OCI-LY3 (cell line): ENCODE measurements around the gene CELF2.

ENCODE experiments used
- H2AFZ ChIP-seq: fragments of 200-600, 300-600 bp; shearing (Covaris generic); 2 replicates; pipeline ENCODE4 v1.6.0; 2014; ENCODE audit warnings: antibody characterized with exemption, low read depth, low read length
- H3K27ac ChIP-seq: fragments of 200-600, 300-600 bp; sonication (generic); 2 replicates; pipeline ENCODE4 v1.5.1; 2014; ENCODE audit warnings: mild to moderate bottlenecking, low read length, moderate library complexity, mixed read lengths
- H3K27me3 ChIP-seq: fragments of 200-600, 300-600 bp; sonication (generic); 2 replicates; pipeline ENCODE4 v1.6.1; 2014; ENCODE audit warnings: low read depth, low read length, mixed read lengths
- H3K36me3 ChIP-seq: fragments of 200-600, 300-600 bp; sonication (generic); replicated peaks from 2 replicates; pipeline ENCODE3; 2014; ENCODE audit warnings: low read depth, low read length, mixed read lengths
- H3K4me1 ChIP-seq: fragments of 300-600, 200-600 bp; sonication (generic); 2 replicates; pipeline ENCODE4 v1.6.1; 2014; ENCODE audit warnings: low read length, mixed read lengths
- H3K4me2 ChIP-seq: fragments of 200-600, 300-600 bp; sonication (generic); 2 replicates; pipeline ENCODE4 v1.6.1; 2014; ENCODE audit warnings: low read length, mixed read lengths
- H3K4me3 ChIP-seq: fragments of 300-600, 200-600 bp; sonication (generic); 2 replicates; pipeline ENCODE4 v1.5.1; 2014; ENCODE audit warnings: antibody characterized with exemption, mild to moderate bottlenecking, low read length, moderate library complexity
- H3K79me2 ChIP-seq: fragments of 300-600, 200-600 bp; shearing (Covaris generic); 2 replicates; pipeline ENCODE4 v1.6.1; 2014; ENCODE audit warnings: mild to moderate bottlenecking, low read length, mixed read lengths
- H3K9ac ChIP-seq: fragments of 300-600, 200-600 bp; shearing (Covaris generic); 2 replicates; pipeline ENCODE4 v1.6.0; 2014; ENCODE audit warnings: mild to moderate bottlenecking, low read length, moderate library complexity
- H3K9me3 ChIP-seq: fragments of 200-600, 300-600 bp; shearing (Covaris generic); 2 replicates; pipeline ENCODE4 v1.6.1; 2014; ENCODE audit warnings: low read length, mixed read lengths; ENCODE audit not compliant: insufficient read depth
- H4K20me1 ChIP-seq: fragments of 200-600, 300-600 bp; sonication (generic); 2 replicates; pipeline ENCODE4 v1.6.1; 2016; ENCODE audit warnings: low read length, mixed read lengths; ENCODE audit not compliant: insufficient read depth
- CTCF ChIP-seq: fragments of 200-600, 300-600 bp; sonication (generic); IDR thresholded peaks from 2 replicates; pipeline ENCODE4 v1.5.1; 2014; ENCODE audit warnings: antibody characterized with exemption, low read length, low read depth
- EZH2phosphoT487 ChIP-seq: fragments of 200-600 bp; shearing (Covaris generic); IDR thresholded peaks from 2 replicates; pipeline ENCODE4 v1.6.1; 2018; ENCODE audit warnings: antibody characterized with exemption, mixed run types, low read depth

The CELF2 gene

GRCh38 chr10:11063856-11064255 is 46.2 kb downstream of the CELF2 start:
- Histone ChIP-seq H2AFZ (no peak overlapping the region), H3K4me2 (no peak overlapping the region), H3K27me3 (no peaks in the 10 kb centered on the region; the same call in 1 of the 2 replicates), H4K20me1 (no peaks in the 10 kb centered on the region), H3K9me3 (no peaks in the 10 kb centered on the region), H3K27ac (no peak overlapping the region), H3K4me1 (no peaks in the 10 kb centered on the region), H3K36me3 (no peaks in the 10 kb centered on the region), H3K79me2 (no peaks in the 10 kb centered on the region), H3K4me3 (no peak overlapping the region), H3K9ac (no peak overlapping the region)
- TF ChIP-seq CTCF, result no peak
- TF ChIP-seq EZH2phosphoT487, result no peak

GRCh38 chr10:11064832-11065231 is 47.2 kb downstream of the CELF2 start:
- Histone ChIP-seq H3K4me2 (no peak overlapping the region), H3K9me3 (no peaks in the 10 kb centered on the region), H3K4me3 (no peak overlapping the region), H3K9ac (no peak overlapping the region), H3K27me3 (no peaks in the 10 kb centered on the region; the same call in 1 of the 2 replicates), H3K27ac (no peak overlapping the region), H3K36me3 (no peaks in the 10 kb centered on the region), H3K79me2 (no peaks in the 10 kb centered on the region), H4K20me1 (no peaks in the 10 kb centered on the region), H3K4me1 (no peaks in the 10 kb centered on the region), H2AFZ (no peak overlapping the region)
- no peak for TF ChIP-seq CTCF
- TF ChIP-seq EZH2phosphoT487, result no peak

DNA sequence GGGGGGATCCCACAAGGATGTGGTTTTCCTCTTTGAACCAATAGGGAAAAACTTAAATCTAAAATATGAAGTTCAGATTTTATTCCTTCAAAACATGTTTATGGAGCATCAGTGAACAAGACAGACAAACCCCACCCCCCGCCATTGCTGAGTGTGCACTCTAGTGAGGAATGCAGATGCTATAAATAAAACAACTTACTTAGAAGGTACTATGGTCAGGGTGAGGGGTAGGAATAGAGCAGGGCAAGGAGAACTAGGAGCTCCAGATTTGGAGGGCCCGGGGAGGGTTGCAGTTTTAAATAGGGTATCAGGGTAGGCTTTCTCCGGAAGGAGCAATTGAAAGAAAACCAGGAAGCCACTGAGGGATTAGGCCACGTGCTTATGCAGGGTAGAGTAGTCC is 47.9 kb downstream of the CELF2 start:
- no peak for TF ChIP-seq EZH2phosphoT487
- no peak for TF ChIP-seq CTCF
- Histone ChIP-seq H3K4me3 (no peak overlapping the region), H3K36me3 (no peaks in the 10 kb centered on the region), H2AFZ (no peak overlapping the region), H3K27me3 (no peaks in the 10 kb centered on the region; the same call in 1 of the 2 replicates), H3K27ac (no peak overlapping the region), H3K4me2 (no peak overlapping the region), H3K9ac (no peak overlapping the region), H4K20me1 (no peaks in the 10 kb centered on the region), H3K79me2 (no peaks in the 10 kb centered on the region), H3K9me3 (no peaks in the 10 kb centered on the region), H3K4me1 (no peaks in the 10 kb centered on the region)

- H4K20me1 ChIP-seq, result no peaks in the 10 kb centered on the region
- H3K9me3 ChIP-seq, result no peaks in the 10 kb centered on the region
- no peak overlapping the region for H2AFZ ChIP-seq
- no peak overlapping the region for H3K4me2 ChIP-seq
- no peaks in the 10 kb centered on the region; the same call in 1 of the 2 replicates for H3K27me3 ChIP-seq
- no peak overlapping the region for H3K9ac ChIP-seq
- no peaks in the 10 kb centered on the region for H3K36me3 ChIP-seq
- no peaks in the 10 kb centered on the region for H3K4me1 ChIP-seq
- no peak overlapping the region for H3K27ac ChIP-seq
- no peaks in the 10 kb centered on the region for H3K79me2 ChIP-seq
- H3K4me3 ChIP-seq, result no peak overlapping the region
- no peak for TF ChIP-seq CTCF
Measured at GRCh38 chr10:11066520-11066919, 48.8 kb downstream of the CELF2 start.
